Right atrium auricular region (tissue), 2 donors: ENCODE results near the gene TBC1D20. TPM values are rescaled to one million over a fixed set of nuclear protein-coding genes. Genes with fewer than 3 reads are reported as not detected.
"Not testable (repeated sequence)": the region's sequence is repeated elsewhere in the genome, so short reads cannot be mapped to it uniquely, and the experiment has no call there.

Experiments
- DNase-seq: peaks from one replicate; pipeline ENCODE4 v3.0.0-alpha.2; 2019; ENCODE audit warnings: low spot score
- H3K27ac ChIP-seq, 2 donors: fragments of 200-600 bp; sonication (generic); 1 replicate in 1 of 2; 2 replicates in 1 of 2; pipeline ENCODE4 v1.5.1; 2016 to 2019
- H3K27me3 ChIP-seq, 2 donors: fragments of 200-600 bp; sonication (generic); one replicate each; pipeline versions ENCODE4 v1.5.1 to v1.6.0; 2017 to 2019
- H3K36me3 ChIP-seq: fragments of 200-600 bp; sonication (generic); one replicate; pipeline ENCODE4 v1.5.1; 2016
- H3K4me1 ChIP-seq, 2 donors: fragments of 200-600 bp; sonication (generic); one replicate each; pipeline versions ENCODE4 v1.5.1 to v1.6.0; 2017 to 2019
- H3K4me3 ChIP-seq, 2 donors: fragments of 200-600 bp; sonication (generic); 1 replicate in 1 of 2; 2 replicates in 1 of 2; pipeline ENCODE4 v1.5.1; 2017 to 2019; ENCODE audit warnings: mild to moderate bottlenecking in 1 of 2, moderate library complexity in 1 of 2
- H3K9me3 ChIP-seq, 2 donors: fragments of 200-600 bp; sonication (generic); one replicate each; pipeline ENCODE4 v1.5.1; 2019
- total RNA-seq, 2 donors: library from RNA; depleted of rRNA; stranded (reverse); fragments of >200 nt; gene quantifications; one replicate each; pipeline ENCODE4 v1.1.0, GENCODE V29; 2016
- TF ChIP-seq, protein P1 (sequence below), 2 donors: fragments of 200-600 bp; sonication (generic); IDR thresholded peaks; one replicate each; pipeline ENCODE4 v1.5.1; 2019; ENCODE audit warnings: antibody characterized with exemption in 2 of 2

The TBC1D20 gene
- total RNA-seq, 2 donors from 2014 or later = 24.3 to 27.0 TPM

GRCh38 chr20:396619-397431 is 65.5 kb downstream of the TBC1D20 start:
- TF ChIP-seq, protein P1, sequence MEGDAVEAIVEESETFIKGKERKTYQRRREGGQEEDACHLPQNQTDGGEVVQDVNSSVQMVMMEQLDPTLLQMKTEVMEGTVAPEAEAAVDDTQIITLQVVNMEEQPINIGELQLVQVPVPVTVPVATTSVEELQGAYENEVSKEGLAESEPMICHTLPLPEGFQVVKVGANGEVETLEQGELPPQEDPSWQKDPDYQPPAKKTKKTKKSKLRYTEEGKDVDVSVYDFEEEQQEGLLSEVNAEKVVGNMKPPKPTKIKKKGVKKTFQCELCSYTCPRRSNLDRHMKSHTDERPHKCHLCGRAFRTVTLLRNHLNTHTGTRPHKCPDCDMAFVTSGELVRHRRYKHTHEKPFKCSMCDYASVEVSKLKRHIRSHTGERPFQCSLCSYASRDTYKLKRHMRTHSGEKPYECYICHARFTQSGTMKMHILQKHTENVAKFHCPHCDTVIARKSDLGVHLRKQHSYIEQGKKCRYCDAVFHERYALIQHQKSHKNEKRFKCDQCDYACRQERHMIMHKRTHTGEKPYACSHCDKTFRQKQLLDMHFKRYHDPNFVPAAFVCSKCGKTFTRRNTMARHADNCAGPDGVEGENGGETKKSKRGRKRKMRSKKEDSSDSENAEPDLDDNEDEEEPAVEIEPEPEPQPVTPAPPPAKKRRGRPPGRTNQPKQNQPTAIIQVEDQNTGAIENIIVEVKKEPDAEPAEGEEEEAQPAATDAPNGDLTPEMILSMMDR (IDR thresholded peaks at IDR 0.05) = no peak
- no peaks in the 10 kb centered on the region for H3K27me3 ChIP-seq
- peaks cover 0 to 6% of the 10 kb centered on the region in 2 donors for H3K4me1 ChIP-seq
- no peaks in the 10 kb centered on the region for H3K36me3 ChIP-seq
- H3K27ac ChIP-seq = peak overlapping the region in 1 of 2 donors; percentile 35
- no peak for DNase-seq
- no peak overlapping the region for H3K4me3 ChIP-seq
- H3K9me3 ChIP-seq = no peaks in the 10 kb centered on the region

DNA sequence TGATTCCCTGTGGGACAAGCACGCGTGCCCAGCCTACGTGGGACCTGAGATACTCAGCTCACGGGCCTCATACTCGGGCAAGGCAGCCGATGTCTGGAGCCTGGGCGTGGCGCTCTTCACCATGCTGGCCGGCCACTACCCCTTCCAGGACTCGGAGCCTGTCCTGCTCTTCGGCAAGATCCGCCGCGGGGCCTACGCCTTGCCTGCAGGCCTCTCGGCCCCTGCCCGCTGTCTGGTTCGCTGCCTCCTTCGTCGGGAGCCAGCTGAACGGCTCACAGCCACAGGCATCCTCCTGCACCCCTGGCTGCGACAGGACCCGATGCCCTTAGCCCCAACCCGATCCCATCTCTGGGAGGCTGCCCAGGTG is 66.1 kb downstream of the TBC1D20 start:
- Histone ChIP-seq H3K27me3 (no peaks in the 10 kb centered on the region), H3K4me1 (peaks cover 0 to 6% of the 10 kb centered on the region in 2 donors), H3K4me3 (no peak overlapping the region), H3K9me3 (no peaks in the 10 kb centered on the region), H3K27ac (no peak overlapping the region), H3K36me3 (no peaks in the 10 kb centered on the region)
- TF ChIP-seq, protein P1 (IDR thresholded peaks at IDR 0.05) = no peak
- no peak for DNase-seq

DNA sequence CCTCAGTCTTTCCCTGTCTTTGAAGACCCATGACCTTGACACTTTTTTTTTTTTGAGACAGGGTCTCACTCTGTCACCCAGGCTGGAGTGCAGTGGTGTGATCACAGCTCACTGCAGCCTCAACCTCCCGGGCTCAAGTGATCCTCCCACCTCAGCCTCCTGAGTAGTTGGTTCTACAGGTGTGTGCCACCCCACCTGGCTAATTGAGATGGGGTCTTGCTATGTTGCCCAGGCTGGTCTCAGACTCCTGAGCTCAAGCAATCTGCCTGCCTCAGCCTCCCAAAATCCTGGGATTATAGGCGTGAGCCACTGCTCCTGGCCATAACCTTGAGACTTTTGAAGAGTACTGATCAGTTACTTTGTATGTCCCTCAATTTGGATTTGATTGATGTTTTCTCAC is 69.0 kb downstream of the TBC1D20 start:
- H3K36me3 ChIP-seq, DNase-seq, H3K4me3 ChIP-seq: not testable (repeated sequence)

GRCh38 chr20:391041-391711 is 71.2 kb downstream of the TBC1D20 start:
- TF ChIP-seq, protein P1 (IDR thresholded peaks at IDR 0.05) = no peak
- Histone ChIP-seq H3K4me3 (no peak overlapping the region), H3K4me1 (peaks cover 0 to under 1% of the 10 kb centered on the region in 2 donors), H3K27ac (no peak overlapping the region), H3K9me3 (no peaks in the 10 kb centered on the region), H3K27me3 (no peaks in the 10 kb centered on the region), H3K36me3 (peaks cover 7% of the 10 kb centered on the region)
- DNase-seq = no peak

More for the DNA sequence above, 69.0 kb downstream of the TBC1D20 start:
- H3K4me1 ChIP-seq, H3K27ac ChIP-seq, H3K27me3 ChIP-seq, H3K9me3 ChIP-seq: not testable (repeated sequence)

DNA sequence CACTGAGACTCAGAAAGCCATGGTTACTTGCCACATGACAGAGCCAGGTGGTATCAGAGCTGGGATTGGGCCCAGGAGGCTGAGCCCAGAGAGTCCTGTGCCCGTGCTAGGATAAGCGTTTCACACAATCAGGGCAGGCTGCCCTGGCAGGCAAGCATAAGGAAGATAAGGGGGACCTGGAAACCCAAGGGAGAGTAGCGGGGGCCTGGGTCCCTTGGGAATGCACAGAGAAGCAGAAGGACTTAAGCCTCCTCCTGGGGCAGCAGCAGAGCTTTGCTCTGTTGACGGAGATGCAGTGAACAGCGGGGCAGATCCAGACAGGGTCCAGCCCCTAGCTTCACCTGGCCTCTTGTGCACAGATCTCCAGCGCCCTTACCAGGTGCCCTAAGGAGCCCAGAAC is 73.1 kb downstream of the TBC1D20 start:
- DNase-seq = no peak

More for the DNA sequence above, 73.1 kb downstream of the TBC1D20 start:
- H3K9me3 ChIP-seq = no peaks in the 10 kb centered on the region
- peaks cover 7% of the 10 kb centered on the region for H3K36me3 ChIP-seq
- TF ChIP-seq, protein P1 (IDR thresholded peaks at IDR 0.05) = no peak
- H3K27me3 ChIP-seq = no peaks in the 10 kb centered on the region
- H3K4me1 ChIP-seq = no peaks in the 10 kb centered on the region
- no peak overlapping the region for H3K4me3 ChIP-seq
- H3K27ac ChIP-seq = no peak overlapping the region
